Adrenal gland (tissue), 12 donors: Measurements from ENCODE around the gene DUSP22. TPM values are rescaled to one million over a fixed set of nuclear protein-coding genes. Genes with fewer than 3 reads are reported as not detected.

Source experiments
- DNase-seq, 7 donors: peaks; one replicate each; pipeline ENCODE4 v3.0.0-alpha.2; 2019 to 2020
- H3K27ac ChIP-seq, 5 donors: fragments of 200-600 bp; sonication (generic) in 4 of 5; 1 replicate in 3 of 5; 2 replicates in 2 of 5; pipeline versions ENCODE4 v1.5.1 to v1.8.0; 2016 to 2020; ENCODE audit warnings: mild to moderate bottlenecking in 1 of 5
- H3K27me3 ChIP-seq: fragments of 200-600 bp; 2 replicates; pipeline ENCODE4 v1.8.0; 2021
- H3K36me3 ChIP-seq, 2 donors: fragments of 200-600 bp; replicated peaks in 1 of 2; 1 replicate in 1 of 2; 2 replicates in 1 of 2; pipeline versions ENCODE4 v1.5.1 to v1.8.0; 2018 to 2022
- H3K4me1 ChIP-seq, 2 donors: fragments of 200-600 bp; replicated peaks in 1 of 2; 1 replicate in 1 of 2; 2 replicates in 1 of 2; pipeline versions ENCODE4 v1.5.1 to v1.8.0; 2018 to 2021
- H3K4me3 ChIP-seq, 4 donors: fragments of 200-600 bp; sonication (generic) in 3 of 4; one replicate each; pipeline ENCODE4 v1.5.1; 2016 to 2018
- H3K9me3 ChIP-seq, 3 donors: fragments of 200-600 bp; sonication (generic) in 1 of 3; replicated peaks in 1 of 3; 1 replicate in 2 of 3; 2 replicates in 1 of 3; pipeline versions ENCODE4 v1.5.1 to v1.8.0; 2016 to 2021
- POLR2A ChIP-seq, 2 donors: fragments of 450-650 bp; IDR thresholded peaks; one replicate each; pipeline ENCODE4 v1.6.1; 2017; ENCODE audit warnings: antibody characterized with exemption in 2 of 2, mild to moderate bottlenecking in 2 of 2, moderate library complexity in 1 of 2
- WGBS, 4 donors: extraction: QIAGEN DNeasy Blood & Tissue Kit in 2 of 4; methylation state at CpG; one replicate each; pipeline versions ENCODE4 v1.1.5 to v1.1.7; 2013 to 2017; 5-methylcytosine and 5-hydroxymethylcytosine counted together
- intact Hi-C, 2 donors: fragments of 100-400 bp; cut with DNase I; formaldehyde crosslinking; loops; one replicate each; pipeline versions ENCODE4 v1.14.1 to v1.15.0; 2022 to 2023
- polyA plus RNA-seq, 3 donors: library from polyadenylated mRNA; stranded (reverse); fragments of 200-250 nt in 2 of 3; fragments of 350-450 nt in 1 of 3; fragmentation: Illumina TruSeq in 1 of 3; extraction: RNeasy Lipid Tissue Mini Kit (QIAGEN cat#74804) in 1 of 3; gene quantifications; one replicate each; pipeline ENCODE4 v1.2.3, GENCODE V29; 2013 to 2014
- total RNA-seq, 9 donors: library from RNA; depleted of rRNA in 4 of 9; stranded (reverse); fragments of >200 nt in 4 of 9; fragments of 120-200 nt in 1 of 9; fragmentation: NEBNext Ultra II Directional in 1 of 9; extraction: Animal tissue kit (Norgen Biotek cat#: 25700) in 1 of 9; gene quantifications; one replicate each; pipeline versions ENCODE4 v1.1.0 to v1.2.4, GENCODE V29; 2013 to 2023
- TF ChIP-seq, protein P1 (sequence below), 6 experiments: fragments of 450-650 bp in 4 of 6; fragments of 200-600 bp in 2 of 6; sonication (generic) in 1 of 6; IDR thresholded peaks; 1 replicate in 5 of 6; 2 replicates in 1 of 6; pipeline versions ENCODE4 v1.5.1 to v1.8.0; 2016 to 2021; ENCODE audit warnings: antibody characterized with exemption in 6 of 6, mild to moderate bottlenecking in 2 of 6, moderate library complexity in 1 of 6
- donor health status: healthy with polysubstance abuse.
- donor health status: Bipolar disorder and iron deficiency.
- donor health status: DM: yes; HTN: yes; CAD: no.
- donor health status: DM: no; HTN: no; CAD: no.
- donor health status: DM: no; HTN: no; CAD: no.
- donor health status: DM: yes; HTN: yes; CAD: no.

DUSP22 gene
- total and polyA plus RNA-seq, 12 donors = 16.7 to 39.3 (median 25.9) TPM

DNA sequence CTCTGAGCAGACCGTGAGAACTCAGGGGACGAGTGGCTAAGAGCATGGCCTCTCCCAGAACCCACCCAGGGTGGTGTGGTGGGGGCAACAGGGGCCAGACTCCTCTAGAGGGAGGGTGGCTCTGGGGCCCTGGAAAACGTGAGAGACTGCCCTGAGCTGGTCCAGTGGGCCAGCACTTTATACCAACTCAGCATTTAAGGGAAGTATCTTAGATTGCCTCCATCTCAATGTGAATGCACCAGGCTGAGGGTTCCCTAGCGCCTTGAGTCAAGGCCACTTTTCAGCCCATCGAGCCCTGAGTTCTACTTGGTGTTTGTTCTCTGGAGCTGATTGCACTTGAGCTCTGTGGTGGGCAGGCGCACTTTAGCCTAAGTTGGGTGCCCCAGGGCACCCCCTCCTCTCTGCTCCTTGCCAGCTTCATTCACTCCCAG is 57.2 kb downstream of the DUSP22 start:
- WGBS, 4 donors = 72 to 86% (median 79%) methylated on average over 6 of the region's 6 CpGs
- Histone ChIP-seq H3K27me3 (no peaks in the 10 kb centered on the region), H3K27ac (no peak overlapping the region), H3K4me3 (no peak overlapping the region), H3K9me3 (no peaks in the 10 kb centered on the region), H3K36me3 (peaks cover 0 to 10% of the 10 kb centered on the region in 2 donors), H3K4me1 (no peaks in the 10 kb centered on the region)
- DNase-seq = no peak
- intact Hi-C loops = no loop called here
- TF ChIP-seq POLR2A (IDR thresholded peaks at IDR 0.05) = no peak
- TF ChIP-seq, protein P1, sequence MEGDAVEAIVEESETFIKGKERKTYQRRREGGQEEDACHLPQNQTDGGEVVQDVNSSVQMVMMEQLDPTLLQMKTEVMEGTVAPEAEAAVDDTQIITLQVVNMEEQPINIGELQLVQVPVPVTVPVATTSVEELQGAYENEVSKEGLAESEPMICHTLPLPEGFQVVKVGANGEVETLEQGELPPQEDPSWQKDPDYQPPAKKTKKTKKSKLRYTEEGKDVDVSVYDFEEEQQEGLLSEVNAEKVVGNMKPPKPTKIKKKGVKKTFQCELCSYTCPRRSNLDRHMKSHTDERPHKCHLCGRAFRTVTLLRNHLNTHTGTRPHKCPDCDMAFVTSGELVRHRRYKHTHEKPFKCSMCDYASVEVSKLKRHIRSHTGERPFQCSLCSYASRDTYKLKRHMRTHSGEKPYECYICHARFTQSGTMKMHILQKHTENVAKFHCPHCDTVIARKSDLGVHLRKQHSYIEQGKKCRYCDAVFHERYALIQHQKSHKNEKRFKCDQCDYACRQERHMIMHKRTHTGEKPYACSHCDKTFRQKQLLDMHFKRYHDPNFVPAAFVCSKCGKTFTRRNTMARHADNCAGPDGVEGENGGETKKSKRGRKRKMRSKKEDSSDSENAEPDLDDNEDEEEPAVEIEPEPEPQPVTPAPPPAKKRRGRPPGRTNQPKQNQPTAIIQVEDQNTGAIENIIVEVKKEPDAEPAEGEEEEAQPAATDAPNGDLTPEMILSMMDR (IDR thresholded peaks at IDR 0.05) = no peak

DNA sequence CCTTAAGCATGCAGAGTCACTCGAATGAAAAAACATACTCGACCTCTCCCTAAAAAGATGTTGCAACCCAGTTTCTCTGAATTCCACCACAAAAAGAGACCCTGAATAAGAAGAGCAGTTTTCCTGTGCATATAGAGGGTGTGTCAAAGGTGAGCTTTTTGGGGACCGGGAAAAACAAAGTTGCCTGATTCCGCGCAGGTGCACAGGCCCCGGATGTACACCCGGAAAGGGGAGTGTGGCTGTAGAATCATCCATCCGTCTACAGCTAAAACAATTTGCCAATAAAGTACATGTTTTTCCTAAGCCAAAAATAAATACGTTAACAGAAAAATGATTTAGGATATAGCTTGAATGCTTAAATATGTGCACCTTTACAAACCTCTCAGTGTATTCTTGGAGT is 58.1 kb downstream of the DUSP22 start:
- 85 to 89% (median 87%) methylated on average over 9 of the region's 9 CpGs for WGBS, 4 donors
- peaks cover 0 to 10% of the 10 kb centered on the region in 2 donors for H3K36me3 ChIP-seq
- H3K27ac ChIP-seq = no peak overlapping the region
- H3K4me1 ChIP-seq = no peaks in the 10 kb centered on the region
- no peaks in the 10 kb centered on the region for H3K27me3 ChIP-seq
- no peaks in the 10 kb centered on the region for H3K9me3 ChIP-seq
- no peak overlapping the region for H3K4me3 ChIP-seq
- no peak for DNase-seq
- intact Hi-C loops = no loop called here
- no peak for TF ChIP-seq POLR2A (IDR thresholded peaks at IDR 0.05)
- TF ChIP-seq, protein P1 (IDR thresholded peaks at IDR 0.05) = no peak

- no peaks in the 10 kb centered on the region for H3K27me3 ChIP-seq
- DNase-seq = no peak
- no peak overlapping the region for H3K4me3 ChIP-seq
- 85 to 88% (median 87%) methylated on average over 31 of the region's 31 CpGs for WGBS, 4 donors
- H3K9me3 ChIP-seq = no peaks in the 10 kb centered on the region
- H3K27ac ChIP-seq = no peak overlapping the region
- intact Hi-C loops = no loop called here
- TF ChIP-seq POLR2A (IDR thresholded peaks at IDR 0.05) = no peak
- TF ChIP-seq, protein P1 (IDR thresholded peaks at IDR 0.05) = no peak
- peaks cover 0 to 10% of the 10 kb centered on the region in 2 donors for H3K36me3 ChIP-seq
- no peaks in the 10 kb centered on the region for H3K4me1 ChIP-seq
Observed at GRCh38 chr6:351011-351866, 59.0 kb downstream of the DUSP22 start.

DNA sequence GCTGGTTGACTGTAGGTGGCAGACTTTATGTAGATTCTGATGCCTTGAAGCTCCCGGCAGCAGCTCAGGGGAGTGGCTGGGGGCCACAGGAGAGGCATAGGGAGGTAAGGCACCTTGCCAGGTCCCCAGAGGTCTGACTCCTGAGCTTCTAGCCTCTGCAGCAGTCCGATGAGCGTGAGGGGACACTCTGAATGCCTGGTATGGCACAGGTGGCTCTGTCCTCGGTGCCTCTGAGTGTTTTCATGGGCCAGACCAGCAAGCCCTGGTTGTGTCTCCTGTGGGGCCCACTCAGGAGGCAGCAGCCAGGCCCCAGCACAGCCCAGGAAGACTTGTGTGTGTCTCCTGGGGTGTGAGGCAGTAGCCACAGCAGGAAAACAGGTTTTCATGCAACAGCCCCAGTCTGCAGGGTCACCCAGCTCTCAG is 59.6 kb downstream of the DUSP22 start:
- Histone ChIP-seq H3K27me3 (no peaks in the 10 kb centered on the region), H3K4me1 (no peaks in the 10 kb centered on the region), H3K9me3 (no peaks in the 10 kb centered on the region), H3K27ac (no peak overlapping the region), H3K36me3 (peaks cover 0 to 10% of the 10 kb centered on the region in 2 donors), H3K4me3 (no peak overlapping the region)
- intact Hi-C loops = no loop called here
- WGBS, 4 donors = 76 to 87% (median 82%) methylated on average over 4 of the region's 4 CpGs
- TF ChIP-seq, protein P1 (IDR thresholded peaks at IDR 0.05) = no peak
- no peak for TF ChIP-seq POLR2A (IDR thresholded peaks at IDR 0.05)
- DNase-seq = no peak
